ENCODE data around the gene TRIM61.

DNA sequence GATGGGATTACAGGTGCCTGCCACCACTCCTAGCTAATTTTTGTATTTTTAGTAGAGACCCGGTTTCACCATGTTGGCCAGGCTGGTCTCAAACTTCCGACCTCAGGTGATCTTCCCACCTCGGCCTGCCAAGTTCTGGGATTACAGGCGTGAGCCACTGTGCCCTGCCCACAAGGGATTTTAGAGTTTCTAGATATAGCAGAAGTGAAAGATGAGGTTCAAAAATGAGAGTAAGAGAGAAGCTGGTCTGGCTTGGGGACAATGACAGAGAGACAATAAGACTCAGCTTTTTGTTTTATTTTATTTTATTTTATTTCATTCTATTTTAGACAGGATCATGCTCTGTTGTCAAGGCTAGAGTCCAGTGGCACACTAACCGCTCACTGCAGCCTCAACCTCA is 30.6 kb downstream of the TRIM61 start:
- TF ChIP-seq CTCF (IDR thresholded peaks at IDR 0.05; ENCODE audit: poor library complexity, severe bottlenecking) (no peak), POLR2AphosphoS5 (IDR thresholded peaks at IDR 0.05) (no peak), EZH2 (IDR thresholded peaks at IDR 0.05; ENCODE audit: borderline replicate concordance, insufficient read depth, low read length, poor library complexity, severe bottlenecking) (no peak), SMC3 (conservative IDR thresholded peaks at IDR 0.05; ENCODE audit: poor library complexity) (no peak), EP300 (conservative IDR thresholded peaks at IDR 0.05; ENCODE audit: poor library complexity, severe bottlenecking) (no peak), TAF1 (IDR thresholded peaks at IDR 0.05; ENCODE audit: low read depth) (no peak), RAD21 (conservative IDR thresholded peaks at IDR 0.05) (no peak), MXI1 (conservative IDR thresholded peaks at IDR 0.05; ENCODE audit: poor library complexity, severe bottlenecking) (no peak)
- TF ChIP-seq, protein P1, sequence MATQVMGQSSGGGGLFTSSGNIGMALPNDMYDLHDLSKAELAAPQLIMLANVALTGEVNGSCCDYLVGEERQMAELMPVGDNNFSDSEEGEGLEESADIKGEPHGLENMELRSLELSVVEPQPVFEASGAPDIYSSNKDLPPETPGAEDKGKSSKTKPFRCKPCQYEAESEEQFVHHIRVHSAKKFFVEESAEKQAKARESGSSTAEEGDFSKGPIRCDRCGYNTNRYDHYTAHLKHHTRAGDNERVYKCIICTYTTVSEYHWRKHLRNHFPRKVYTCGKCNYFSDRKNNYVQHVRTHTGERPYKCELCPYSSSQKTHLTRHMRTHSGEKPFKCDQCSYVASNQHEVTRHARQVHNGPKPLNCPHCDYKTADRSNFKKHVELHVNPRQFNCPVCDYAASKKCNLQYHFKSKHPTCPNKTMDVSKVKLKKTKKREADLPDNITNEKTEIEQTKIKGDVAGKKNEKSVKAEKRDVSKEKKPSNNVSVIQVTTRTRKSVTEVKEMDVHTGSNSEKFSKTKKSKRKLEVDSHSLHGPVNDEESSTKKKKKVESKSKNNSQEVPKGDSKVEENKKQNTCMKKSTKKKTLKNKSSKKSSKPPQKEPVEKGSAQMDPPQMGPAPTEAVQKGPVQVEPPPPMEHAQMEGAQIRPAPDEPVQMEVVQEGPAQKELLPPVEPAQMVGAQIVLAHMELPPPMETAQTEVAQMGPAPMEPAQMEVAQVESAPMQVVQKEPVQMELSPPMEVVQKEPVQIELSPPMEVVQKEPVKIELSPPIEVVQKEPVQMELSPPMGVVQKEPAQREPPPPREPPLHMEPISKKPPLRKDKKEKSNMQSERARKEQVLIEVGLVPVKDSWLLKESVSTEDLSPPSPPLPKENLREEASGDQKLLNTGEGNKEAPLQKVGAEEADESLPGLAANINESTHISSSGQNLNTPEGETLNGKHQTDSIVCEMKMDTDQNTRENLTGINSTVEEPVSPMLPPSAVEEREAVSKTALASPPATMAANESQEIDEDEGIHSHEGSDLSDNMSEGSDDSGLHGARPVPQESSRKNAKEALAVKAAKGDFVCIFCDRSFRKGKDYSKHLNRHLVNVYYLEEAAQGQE (IDR thresholded peaks at IDR 0.05; ENCODE audit: borderline replicate concordance): no peak
